H1 (cell line): Measurements from ENCODE around the gene LRRC28. TPM values are rescaled to one million over a fixed set of nuclear protein-coding genes. Genes with fewer than 3 reads are reported as not detected.

Experiments
- CTCF ChIP-seq, 3 experiments: IDR thresholded peaks; 1 replicate in 2 of 3; 2 replicates in 1 of 3; pipeline versions ENCODE4 v1.5.1 to v1.6.1; 2011; ENCODE audit warnings: low read length in 3 of 3, mild to moderate bottlenecking in 3 of 3, inconsistent platforms in 2 of 3, low read depth in 1 of 3, moderate library complexity in 1 of 3; ENCODE audit not compliant: insufficient read depth in 1 of 3; ENCODE audit errors: control extremely low read depth in 1 of 3
- HDAC2 ChIP-seq, 2 experiments: fragments of 300-600 bp in 1 of 2; sonication (generic) in 1 of 2; IDR thresholded peaks; 2 replicates each; pipeline ENCODE4 v1.6.1; 2011 to 2012; ENCODE audit warnings: low read depth in 2 of 2, low read length in 2 of 2, mild to moderate bottlenecking in 2 of 2, moderate library complexity in 2 of 2, borderline replicate concordance in 1 of 2, inconsistent platforms in 1 of 2
- NRF1 ChIP-seq: IDR thresholded peaks from 2 replicates; pipeline ENCODE4 v1.6.1; 2011; ENCODE audit warnings: mild to moderate bottlenecking, low read depth, low read length, improper control_type of control experiment
- PHF8 ChIP-seq: fragments of 200-600 bp; sonication (generic); conservative IDR thresholded peaks from 2 replicates; pipeline ENCODE4 v1.7.1; 2012; ENCODE audit warnings: low read depth, mild to moderate bottlenecking, inconsistent platforms, low read length, moderate library complexity
- SIN3A ChIP-seq, 2 experiments: IDR thresholded peaks in 1 of 2; conservative IDR thresholded peaks in 1 of 2; 2 replicates each; pipeline ENCODE4 v1.6.1; 2011 to 2012; ENCODE audit warnings: low read length in 2 of 2, improper control_type of control experiment in 1 of 2, low read depth in 1 of 2, mild to moderate bottlenecking in 1 of 2
- USF2 ChIP-seq: IDR thresholded peaks from 2 replicates; pipeline ENCODE4 v1.6.1; 2011; ENCODE audit warnings: low read length, improper control_type of control experiment
- polyA plus RNA-seq, 7 experiments: library from polyadenylated mRNA; depleted of rRNA in 3 of 7; stranded (reverse) in 5 of 7; unstranded in 2 of 7; fragments of >200 nt in 5 of 7; fragments of 200-250 nt in 2 of 7; gene quantifications; 1 replicate in 5 of 7; 2 replicates in 1 of 7; 4 replicates in 1 of 7; pipeline versions ENCODE4 v1.2.1 to v1.2.3, GENCODE V29; 2011 to 2013; ENCODE audit warnings: missing spikeins in 2 of 7, mixed read lengths in 2 of 7
- total RNA-seq: library from RNA; stranded (reverse); fragmentation: NEBNext Ultra II Directional; extraction: Animal tissue kit (Norgen Biotek cat#: 25700); gene quantifications from 2 replicates; pipeline ENCODE4 v1.2.1, GENCODE V29; 2021

The LRRC28 gene
- total and polyA plus RNA-seq, 2 of the 8 experiments (the other 6 are each of a cell fraction or from before 2014, with no cell fraction given) = 20.2 to 23.3 TPM

- TF ChIP-seq NRF1 = no peak
- TF ChIP-seq PHF8 = no peak
- TF ChIP-seq HDAC2 (IDR thresholded peaks at IDR 0.05; ENCODE audit: borderline replicate concordance in 1 of 2, low read depth in 2 of 2, low read length in 2 of 2) = no peak
- TF ChIP-seq SIN3A (conservative IDR thresholded peaks at IDR 0.05 in 1 of 2, IDR thresholded peaks at IDR 0.05 in 1 of 2; ENCODE audit: low read depth in 1 of 2, low read length in 2 of 2) = no peak
- TF ChIP-seq CTCF (IDR thresholded peaks at IDR 0.05; ENCODE audit: control extremely low read depth in 1 of 3, insufficient read depth in 1 of 3, low read depth in 1 of 3, low read length in 3 of 3) = no peak
- no peak for TF ChIP-seq USF2
Measured at GRCh38 chr15:99322643-99323405, 71.5 kb downstream of the LRRC28 start (continued).
